Fibroblast of lung (primary cell): ENCODE measurements around the gene ELOVL3. TPM values are rescaled to one million over a fixed set of nuclear protein-coding genes. Genes with fewer than 3 reads are reported as not detected.

Source experiments
- DNase-seq, 2 donors: peaks; one replicate each; pipeline versions ENCODE4 v3.0.0 to v3.0.0-alpha.2; 2010; ENCODE audit warnings: low read depth in 2 of 2
- H2AFZ ChIP-seq: 2 replicates; pipeline ENCODE4 v1.5.1; 2012; ENCODE audit warnings: low read length, control low read depth, inconsistent platforms
- H3K27ac ChIP-seq: 2 replicates; pipeline ENCODE4 v1.5.1; 2011; ENCODE audit warnings: low read length, control low read depth; ENCODE audit not compliant: insufficient read depth
- H3K27me3 ChIP-seq: 2 replicates; pipeline ENCODE4 v1.5.1; 2011; ENCODE audit warnings: mild to moderate bottlenecking, low read length; ENCODE audit not compliant: control insufficient read depth, insufficient read depth
- H3K36me3 ChIP-seq: 2 replicates; pipeline ENCODE4 v1.5.1; 2011; ENCODE audit warnings: low read length; ENCODE audit not compliant: control insufficient read depth, insufficient read depth
- H3K4me1 ChIP-seq: 2 replicates; pipeline ENCODE4 v1.5.1; 2011; ENCODE audit warnings: low read length; ENCODE audit not compliant: control insufficient read depth, insufficient read depth; ENCODE audit errors: extremely low read depth
- H3K4me2 ChIP-seq: 2 replicates; pipeline ENCODE4 v1.5.1; 2011; ENCODE audit warnings: low read length, control low read depth; ENCODE audit not compliant: insufficient read depth; ENCODE audit errors: extremely low read depth
- H3K4me3 ChIP-seq, 4 experiments: fragments of 200-600 bp in 1 of 4; sonication (generic) in 1 of 4; replicated peaks in 1 of 4; 2 replicates each; pipeline ENCODE4 v1.5.1; 2011 to 2016; ENCODE audit warnings: low read length in 4 of 4, low read depth in 3 of 4, mild to moderate bottlenecking in 3 of 4, control low read depth in 2 of 4, inconsistent platforms in 1 of 4, mixed read lengths in 1 of 4; ENCODE audit not compliant: insufficient read depth in 1 of 4; ENCODE audit errors: control extremely low read depth in 1 of 4
- H3K79me2 ChIP-seq: 2 replicates; pipeline ENCODE4 v1.5.1; 2012; ENCODE audit warnings: mild to moderate bottlenecking, low read length, inconsistent platforms; ENCODE audit not compliant: control insufficient read depth, insufficient read depth
- H3K9ac ChIP-seq: 2 replicates; pipeline ENCODE4 v1.5.1; 2011; ENCODE audit warnings: mild to moderate bottlenecking, low read length, control low read depth; ENCODE audit not compliant: insufficient read depth
- H3K9me3 ChIP-seq: 2 replicates; pipeline ENCODE4 v1.5.1; 2012; ENCODE audit warnings: low read depth, low read length; ENCODE audit not compliant: control insufficient read depth, insufficient read depth
- H4K20me1 ChIP-seq: 2 replicates; pipeline ENCODE4 v1.5.1; 2011; ENCODE audit warnings: low read length; ENCODE audit not compliant: control insufficient read depth, insufficient read depth; ENCODE audit errors: extremely low read depth
- CTCF ChIP-seq, 2 donors: IDR thresholded peaks in 1 of 2; conservative IDR thresholded peaks in 1 of 2; 1 replicate in 1 of 2; 2 replicates in 1 of 2; pipeline ENCODE4 v1.5.1; 2011 to 2012; ENCODE audit warnings: low read length in 2 of 2, control low read depth in 1 of 2, inconsistent platforms in 1 of 2, low read depth in 1 of 2, mild to moderate bottlenecking in 1 of 2
- EZH2 ChIP-seq: IDR thresholded peaks from 2 replicates; pipeline ENCODE4 v1.5.1; 2012; ENCODE audit warnings: low read length, control low read depth, mild to moderate bottlenecking; ENCODE audit errors: missing control alignments
- polyA minus RNA-seq: library from RNA; depleted of rRNA, polyadenylated mRNA; stranded (reverse); fragments of >200 nt; gene quantifications from 2 replicates; pipeline ENCODE4 v1.2.3, GENCODE V29; 2011; ENCODE audit warnings: low replicate concordance
- polyA plus RNA-seq, 2 donors: library from polyadenylated mRNA; depleted of rRNA in 1 of 2; stranded (reverse) in 1 of 2; unstranded in 1 of 2; fragments of >200 nt; gene quantifications; 2 replicates each; pipeline ENCODE4 v1.2.1, GENCODE V29; 2011 to 2012; ENCODE audit warnings: missing spikeins in 1 of 2
- total RNA-seq: library from RNA; depleted of rRNA; stranded (reverse); fragments of >200 nt; gene quantifications from 2 replicates; pipeline ENCODE4 v1.2.1, GENCODE V29; 2014

ELOVL3 gene
- total RNA-seq (0.26 and 0.66 TPM in 2 replicates), polyA plus RNA-seq (0.24 and 0.27 TPM in 2 replicates), polyA minus RNA-seq (3.0 TPM in 1 of 2 replicates, not detected in the other)
- 0.08 and 0.30 TPM in 2 replicates for polyA plus RNA-seq (2012)

GRCh38 chr10:102225646-102226541 is at the start of gene ELOVL3:
Gene ELOVL3 (plus strand): TSS chr10:102226299. CDS start chr10:102226549, 250 bp downstream.
- Histone ChIP-seq H3K27ac (no peak within 1 kb of the TSS), H3K79me2 (no peaks in the 10 kb centered on the region), H3K27me3 (peaks cover 25% of the 10 kb centered on the region), H3K9me3 (no peaks in the 10 kb centered on the region), H3K4me1 (peaks cover 11% of the 10 kb centered on the region), H3K4me3 (peak within 1 kb of the TSS in 3 of 4 experiments; percentile 16 to 44 (median 30)), H2AFZ (peak within 1 kb of the TSS; percentile 99), H3K36me3 (no peaks in the 10 kb centered on the region), H3K4me2 (peak within 1 kb of the TSS; percentile 62), H3K9ac (peak within 1 kb of the TSS; percentile 30), H4K20me1 (no peaks in the 10 kb centered on the region)
- peak; percentile 92 to 94 for DNase-seq
- TF ChIP-seq CTCF (conservative IDR thresholded peaks at IDR 0.05 in 1 of 2, IDR thresholded peaks at IDR 0.05 in 1 of 2; ENCODE audit: low read depth in 1 of 2, low read length in 2 of 2), result no peak

- Histone ChIP-seq H4K20me1 (no peaks in the 10 kb centered on the region), H3K9ac (no peak overlapping the region), H3K4me2 (no peak overlapping the region), H3K27me3 (no peaks in the 10 kb centered on the region), H3K36me3 (no peaks in the 10 kb centered on the region), H3K9me3 (no peaks in the 10 kb centered on the region), H2AFZ (no peak overlapping the region), H3K4me1 (no peaks in the 10 kb centered on the region), H3K4me3 (no peak overlapping the region), H3K79me2 (no peaks in the 10 kb centered on the region), H3K27ac (no peak overlapping the region)
- no peak for DNase-seq
- no peak for TF ChIP-seq EZH2
- TF ChIP-seq CTCF (conservative IDR thresholded peaks at IDR 0.05 in 1 of 2, IDR thresholded peaks at IDR 0.05 in 1 of 2; ENCODE audit: low read depth in 1 of 2, low read length in 2 of 2), result no peak
Observed at GRCh38 chr10:102184606-102185005, 41.5 kb upstream of the ELOVL3 start.

- Histone ChIP-seq H2AFZ (no peak overlapping the region), H3K27ac (no peak overlapping the region), H3K4me2 (no peak overlapping the region), H3K9ac (no peak overlapping the region), H3K4me3 (no peak overlapping the region), H3K36me3 (no peaks in the 10 kb centered on the region), H3K79me2 (no peaks in the 10 kb centered on the region), H3K27me3 (no peaks in the 10 kb centered on the region), H4K20me1 (no peaks in the 10 kb centered on the region), H3K9me3 (no peaks in the 10 kb centered on the region), H3K4me1 (no peaks in the 10 kb centered on the region)
- DNase-seq, result no peak
- TF ChIP-seq EZH2 (no peak), CTCF (conservative IDR thresholded peaks at IDR 0.05 in 1 of 2, IDR thresholded peaks at IDR 0.05 in 1 of 2; ENCODE audit: low read depth in 1 of 2, low read length in 2 of 2) (no peak)
Observed at GRCh38 chr10:102185272-102185671, 40.8 kb upstream of the ELOVL3 start.
